ENCODE results near the gene CEP164.

Gene CEP164

GRCh38 chr11:117327567-117328374 is at the start of gene CEP164:
CEP164 (plus strand) TSS chr11:117327854; CDS start chr11:117338587, 10,733 bp downstream.
- DNase-seq = peak; percentile 76

- no peak for DNase-seq
Observed at GRCh38 chr11:117278347-117278746, 49.3 kb upstream of the CEP164 start.

GRCh38 chr11:117279711-117280376 is 47.8 kb upstream of the CEP164 start:
- no peak for DNase-seq

- no peak for DNase-seq
Observed at GRCh38 chr11:117281159-117281558, 46.5 kb upstream of the CEP164 start.

DNA sequence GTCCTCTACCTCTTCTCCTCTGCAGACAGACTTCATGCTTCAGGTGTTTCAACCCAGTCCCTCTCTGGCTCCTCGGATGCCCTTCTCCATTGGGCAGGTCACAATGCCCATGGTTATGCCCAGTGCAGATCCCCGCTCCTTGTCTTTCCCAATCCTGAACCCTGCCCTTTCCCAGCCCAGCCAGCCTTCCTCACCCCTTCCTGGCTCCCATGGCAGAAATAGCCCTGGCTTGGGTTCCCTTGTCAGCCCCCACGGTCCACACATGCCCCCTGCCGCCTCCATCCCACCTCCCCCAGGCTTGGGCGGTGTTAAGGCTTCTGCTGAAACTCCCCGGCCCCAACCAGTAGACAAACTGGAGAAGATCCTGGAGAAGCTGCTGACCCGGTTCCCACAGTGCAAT is 45.8 kb upstream of the CEP164 start:
- DNase-seq = no peak

DNA sequence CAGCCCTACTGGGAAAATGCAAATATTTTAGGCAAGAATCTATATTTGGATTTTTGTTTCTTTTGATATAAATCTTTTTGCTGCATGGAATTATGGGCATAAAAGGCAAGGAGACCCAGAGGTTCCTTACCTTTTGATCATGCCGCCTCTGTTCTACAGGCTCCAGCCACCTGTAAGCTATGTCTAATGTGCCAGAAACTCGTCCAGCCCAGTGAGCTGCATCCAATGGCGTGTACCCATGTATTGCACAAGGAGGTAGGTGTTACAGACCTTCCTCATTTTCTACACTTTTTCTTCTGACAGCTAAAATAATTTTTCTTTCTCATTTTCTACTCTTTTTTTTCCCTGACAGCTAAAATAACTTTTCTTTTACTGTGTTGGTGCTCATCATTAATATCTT is 44.7 kb upstream of the CEP164 start:
- DNase-seq = no peak

GRCh38 chr11:117284053-117284452 is 43.6 kb upstream of the CEP164 start:
- no peak for DNase-seq

DNA sequence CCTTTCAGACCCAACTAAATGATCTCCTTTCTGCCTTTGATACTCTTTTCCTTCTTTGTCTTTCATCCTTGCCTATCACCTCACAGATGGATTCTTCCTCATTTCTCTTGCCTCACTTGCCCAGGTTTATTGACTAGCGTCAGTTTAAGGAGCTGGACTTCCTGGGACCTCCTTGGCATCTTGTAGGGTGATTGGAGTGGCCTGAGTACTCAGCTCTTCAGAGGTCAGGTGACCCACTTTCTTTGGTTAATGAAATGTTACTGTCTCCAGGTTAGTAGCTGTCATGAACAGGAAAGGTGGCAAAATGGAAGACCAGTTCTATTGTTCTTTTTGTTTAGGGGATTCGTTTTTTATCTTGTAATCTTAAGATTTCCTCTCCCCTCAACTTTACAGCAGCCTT is 41.1 kb upstream of the CEP164 start:
- DNase-seq = no peak

DNA sequence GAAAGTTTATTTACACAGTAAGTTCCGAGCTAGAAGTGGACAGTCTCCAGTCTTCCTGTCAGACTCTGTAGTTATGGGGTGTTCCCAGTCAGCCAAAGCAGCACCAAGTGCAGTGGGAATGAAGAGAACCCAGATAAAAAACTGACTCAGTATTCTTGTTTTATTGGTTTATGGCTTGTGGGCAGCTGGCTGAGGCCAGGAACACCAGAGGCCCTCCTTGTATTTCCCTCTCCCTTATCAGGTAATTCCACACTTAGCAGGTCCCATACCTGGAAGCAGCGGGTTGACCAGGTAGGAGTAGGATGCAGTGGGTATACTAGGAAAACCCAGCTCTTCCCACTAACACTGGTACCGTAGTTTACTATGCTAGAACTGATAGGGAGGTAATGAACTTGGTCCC is 40.0 kb upstream of the CEP164 start:
- no peak for DNase-seq

DNA sequence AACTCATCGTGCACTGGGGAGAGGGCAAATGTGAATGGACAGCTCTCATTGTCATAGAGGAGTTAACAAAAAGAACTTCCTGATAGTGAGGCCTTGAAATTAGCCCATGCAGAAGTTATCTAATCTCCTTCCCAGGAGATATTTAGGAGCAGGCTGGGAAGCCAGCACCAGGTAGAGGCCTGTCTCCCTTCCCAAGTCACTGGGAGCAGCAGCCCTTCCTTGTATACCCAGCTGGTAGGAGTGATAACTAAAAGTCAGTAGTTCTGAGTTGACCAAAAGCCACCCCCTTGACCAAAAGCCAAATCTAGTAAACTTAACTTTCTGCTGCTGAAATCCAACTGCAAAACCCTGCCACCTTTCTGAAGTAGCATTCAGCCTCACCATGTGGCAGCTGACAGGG is 37.9 kb upstream of the CEP164 start:
- no peak for DNase-seq

- no peak for DNase-seq
Observed at GRCh38 chr11:117290809-117291396, 36.8 kb upstream of the CEP164 start, which contains the start of gene BACE1-AS. BACE1-AS (plus strand) TSS chr11:117291346.

DNA sequence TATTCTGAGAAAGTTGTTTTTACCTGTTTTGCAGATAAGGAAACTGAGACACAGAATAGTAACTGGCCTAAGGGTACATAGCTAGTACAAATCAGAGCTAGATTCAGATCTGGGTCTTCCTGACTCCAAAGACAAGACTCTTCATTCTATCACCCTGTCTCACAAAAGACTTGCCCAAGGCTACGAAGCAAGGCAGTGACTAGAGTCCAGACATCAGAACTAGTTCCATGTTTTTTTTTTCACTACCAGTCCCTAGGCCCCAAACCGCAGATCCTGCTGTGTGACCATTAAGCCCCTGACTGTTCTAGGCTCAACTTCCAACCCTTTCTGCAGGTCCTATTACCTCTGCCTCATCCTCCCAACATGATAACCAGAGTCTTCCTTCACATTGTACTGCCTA is 35.0 kb upstream of the CEP164 start:
- no peak for DNase-seq

- DNase-seq = no peak
Observed at GRCh38 chr11:117295438-117296137, 32.1 kb upstream of the CEP164 start.

DNA sequence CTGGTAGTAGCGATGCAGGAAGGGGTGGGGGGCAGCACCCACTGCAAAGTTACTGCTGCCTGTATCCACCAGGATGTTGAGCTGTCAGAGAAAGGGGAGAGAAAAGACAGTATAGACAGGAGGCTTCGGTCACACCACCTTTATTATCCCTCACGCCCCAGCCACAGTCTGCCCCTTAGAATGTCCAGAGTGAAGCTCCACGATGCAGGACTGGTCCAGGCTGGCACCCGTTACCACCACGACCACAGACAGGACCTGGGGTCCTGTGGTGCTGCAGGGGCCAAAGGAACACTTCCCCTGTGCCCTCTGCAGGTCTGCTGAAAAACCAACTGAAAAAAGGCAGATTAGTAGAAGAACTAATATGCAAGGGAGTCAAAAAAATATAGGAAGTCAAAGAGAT is 30.8 kb upstream of the CEP164 start:
- DNase-seq = no peak

GRCh38 chr11:117298195-117298594 is 29.5 kb upstream of the CEP164 start:
- no peak for DNase-seq

DNA sequence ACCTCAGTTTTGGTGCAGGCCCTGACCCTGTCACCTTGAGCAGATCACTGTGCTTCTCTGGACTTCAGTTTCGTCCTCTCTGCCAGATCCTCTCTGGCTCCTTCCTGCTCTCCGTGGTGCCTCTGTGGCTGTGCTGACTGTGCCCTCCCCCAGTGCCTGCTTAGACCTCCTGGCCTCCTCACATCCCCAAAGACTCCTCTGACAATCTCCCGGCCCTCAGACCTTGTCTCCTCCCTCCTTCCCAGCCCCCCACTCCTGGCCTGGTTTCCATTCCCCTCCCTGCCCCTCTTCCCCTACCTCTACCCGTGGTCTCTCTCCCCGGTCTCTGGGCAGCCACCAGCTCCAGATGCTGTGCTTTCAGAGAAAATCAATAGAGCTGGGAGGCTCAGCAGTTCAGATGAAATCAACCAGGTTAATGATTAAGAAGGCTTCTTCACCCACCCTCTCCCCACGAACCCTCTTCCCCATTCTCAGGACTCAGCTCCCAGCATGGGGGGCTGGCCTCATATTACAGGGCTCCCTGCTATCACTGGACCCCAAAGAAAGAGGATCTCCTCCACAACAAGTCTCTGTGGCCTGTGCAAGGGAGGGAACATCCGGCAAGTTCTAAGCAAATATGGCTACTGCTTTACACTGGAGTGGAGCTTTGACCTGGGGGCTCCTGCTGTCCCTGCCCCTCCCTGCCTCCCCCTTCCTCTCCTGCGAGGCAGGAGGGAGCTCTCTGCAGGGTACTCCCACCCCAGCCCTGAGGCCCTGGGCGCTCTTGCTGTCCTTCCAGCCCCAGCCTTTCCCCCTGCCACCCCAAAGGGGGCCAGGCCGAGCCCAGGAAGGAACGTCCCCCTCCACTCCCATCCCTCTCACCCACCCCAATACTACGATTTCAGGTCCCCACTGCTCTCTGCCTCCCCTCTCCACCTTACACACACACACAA is 28.0 kb upstream of the CEP164 start:
- DNase-seq = no peak

- no peak for DNase-seq
Observed at GRCh38 chr11:117300283-117300663, 27.4 kb upstream of the CEP164 start.

GRCh38 chr11:117300773-117301172 is 26.9 kb upstream of the CEP164 start:
- DNase-seq = no peak

GRCh38 chr11:117302228-117302627 is 25.4 kb upstream of the CEP164 start:
- no peak for DNase-seq

GRCh38 chr11:117303101-117303500 is 24.6 kb upstream of the CEP164 start:
- no peak for DNase-seq

- no peak for DNase-seq
Observed at GRCh38 chr11:117303646-117304315, 23.9 kb upstream of the CEP164 start.

DNA sequence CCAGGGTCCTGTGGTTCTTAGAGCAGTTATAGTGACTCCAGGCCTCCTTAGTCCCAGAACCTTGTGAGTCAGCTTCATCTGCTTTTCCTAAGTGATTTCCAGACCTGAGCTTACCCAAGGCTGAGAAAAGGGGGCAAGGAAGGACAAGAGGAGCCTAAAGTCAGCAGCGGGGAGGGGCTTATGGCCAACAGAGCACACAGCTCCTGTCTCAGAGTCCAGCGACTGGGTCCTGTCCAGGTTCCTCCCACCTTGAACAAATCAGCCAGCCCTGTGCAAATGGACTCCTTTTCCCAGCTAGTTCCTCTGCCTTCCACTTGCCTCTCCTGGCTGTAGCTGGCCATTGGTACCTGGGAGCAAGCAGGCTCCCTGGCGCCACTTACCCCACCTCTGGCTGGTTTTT is 22.5 kb upstream of the CEP164 start:
- no peak for DNase-seq
